Urinary bladder (tissue), 4 donors: ENCODE data around the gene RASA4. TPM values are rescaled to one million over a fixed set of nuclear protein-coding genes. Genes with fewer than 3 reads are reported as not detected.
"Not testable (repeated sequence)": the region's sequence is repeated elsewhere in the genome, so short reads cannot be mapped to it uniquely, and the experiment has no call there.

ENCODE experiments used
- DNase-seq: peaks from one replicate; pipeline ENCODE4 v3.0.0-alpha.2; 2015; ENCODE audit errors: extremely low spot score
- H3K27ac ChIP-seq: one replicate; pipeline ENCODE4 v1.5.1; 2013; ENCODE audit warnings: low read depth, mild to moderate bottlenecking, moderate library complexity
- H3K36me3 ChIP-seq: one replicate; pipeline ENCODE4 v1.6.1; 2013; ENCODE audit warnings: mild to moderate bottlenecking, moderate library complexity; ENCODE audit not compliant: insufficient read depth
- H3K4me1 ChIP-seq: one replicate; pipeline ENCODE4 v1.6.1; 2013; ENCODE audit warnings: mild to moderate bottlenecking, moderate library complexity; ENCODE audit not compliant: insufficient read depth
- H3K4me3 ChIP-seq: one replicate; pipeline ENCODE4 v1.5.1; 2013; ENCODE audit warnings: low read depth, low read length
- WGBS: extraction: QIAGEN DNeasy Blood & Tissue Kit; methylation state at CpG from one replicate; pipeline ENCODE4 v1.1.7; 2013; 5-methylcytosine and 5-hydroxymethylcytosine counted together
- polyA plus RNA-seq: library from polyadenylated mRNA; stranded (reverse); fragments of 200-250 nt; gene quantifications from one replicate; pipeline ENCODE4 v1.2.3, GENCODE V29; 2013
- total RNA-seq: library from RNA; depleted of rRNA; stranded (reverse); fragments of >200 nt; gene quantifications from one replicate; pipeline ENCODE4 v1.2.3, GENCODE V29; 2014
- donor health status: healthy with polysubstance abuse.
- donor health status: healthy.

RASA4 gene
- total and polyA plus RNA-seq, 2 donors: 30.9 to 74.3 TPM

GRCh38 chr7:102544372-102544771 is 72.2 kb downstream of the RASA4 start:
- not testable (repeated sequence) for H3K27ac ChIP-seq, DNase-seq, H3K4me1 ChIP-seq, H3K4me3 ChIP-seq, H3K36me3 ChIP-seq
- no CpG with 5 or more reads among the region's 1 CpG for WGBS

- not testable (repeated sequence) for H3K4me1 ChIP-seq
These were observed 73.0 kb downstream of the RASA4 start, which contains the start of gene UPK3BL2 for GRCh38 chr7:102543596-102543995. Gene UPK3BL2, minus strand, starts transcription at chr7:102543696. Its CDS starts 60 bp downstream, at chr7:102543636.

GRCh38 chr7:102542771-102543170 is 73.8 kb downstream of the RASA4 start:
- not testable (repeated sequence) for H3K36me3 ChIP-seq, DNase-seq, H3K4me3 ChIP-seq, H3K27ac ChIP-seq, H3K4me1 ChIP-seq
- WGBS: 90% methylated on average over 7 of the region's 11 CpGs

More at GRCh38 chr7:102543596-102543995, 73.0 kb downstream of the RASA4 start, which contains the start of gene UPK3BL2:
- H3K36me3 ChIP-seq, H3K4me3 ChIP-seq, DNase-seq, H3K27ac ChIP-seq: not testable (repeated sequence)
- WGBS: no CpG with 5 or more reads among the region's 8 CpGs

- DNase-seq, H3K4me3 ChIP-seq, H3K4me1 ChIP-seq, H3K27ac ChIP-seq, H3K36me3 ChIP-seq: not testable (repeated sequence)
- 94% methylated on average over 5 of the region's 8 CpGs for WGBS
These were observed 74.5 kb downstream of the RASA4 start for GRCh38 chr7:102542083-102542482.

GRCh38 chr7:102540604-102541003 is 76.0 kb downstream of the RASA4 start:
- not testable (repeated sequence) for DNase-seq, H3K36me3 ChIP-seq, H3K4me1 ChIP-seq

GRCh38 chr7:102535062-102535615 is 81.4 kb downstream of the RASA4 start:
- DNase-seq, H3K27ac ChIP-seq, H3K36me3 ChIP-seq, H3K4me3 ChIP-seq, H3K4me1 ChIP-seq: not testable (repeated sequence)
- WGBS: 59% methylated on average over 4 of the region's 8 CpGs

More at GRCh38 chr7:102540604-102541003, 76.0 kb downstream of the RASA4 start:
- not testable (repeated sequence) for H3K4me3 ChIP-seq, H3K27ac ChIP-seq
- 92% methylated on average over 4 of the region's 6 CpGs for WGBS

- not testable (repeated sequence) for H3K4me1 ChIP-seq, H3K4me3 ChIP-seq, DNase-seq, H3K36me3 ChIP-seq, H3K27ac ChIP-seq
- WGBS: 89% methylated on average over 2 of the region's 2 CpGs
These were observed 84.4 kb downstream of the RASA4 start for GRCh38 chr7:102532127-102532526.

GRCh38 chr7:102531583-102531982 is 85.0 kb downstream of the RASA4 start:
- H3K27ac ChIP-seq, H3K36me3 ChIP-seq, DNase-seq, H3K4me3 ChIP-seq, H3K4me1 ChIP-seq: not testable (repeated sequence)
- no CpG with 5 or more reads among the region's 7 CpGs for WGBS

- not testable (repeated sequence) for H3K36me3 ChIP-seq, H3K27ac ChIP-seq, H3K4me1 ChIP-seq, DNase-seq, H3K4me3 ChIP-seq
- WGBS: 98% methylated on average over 3 of the region's 13 CpGs
These were observed 88.4 kb downstream of the RASA4 start for GRCh38 chr7:102527822-102528793.

- H3K4me1 ChIP-seq, DNase-seq, H3K27ac ChIP-seq, H3K36me3 ChIP-seq, H3K4me3 ChIP-seq: not testable (repeated sequence)
- WGBS: 76% methylated on average over 1 of the region's 8 CpGs
These were observed 89.4 kb downstream of the RASA4 start for GRCh38 chr7:102527182-102527581.

- not testable (repeated sequence) for DNase-seq, H3K4me1 ChIP-seq
- 71% methylated on average over 1 of the region's 2 CpGs for WGBS
These were observed 91.8 kb downstream of the RASA4 start for GRCh38 chr7:102524803-102525202.

More at GRCh38 chr7:102524803-102525202, 91.8 kb downstream of the RASA4 start:
- H3K36me3 ChIP-seq, H3K4me3 ChIP-seq, H3K27ac ChIP-seq: not testable (repeated sequence)
